ENCODE data around the gene C16orf95. TPM values are rescaled to one million over a fixed set of nuclear protein-coding genes. Genes with fewer than 3 reads are reported as not detected.

The C16orf95 gene
- total and polyA plus RNA-seq, 2 of the 4 experiments (the other 2 are of a cell fraction), result 2.0 to 4.7 TPM

GRCh38 chr16:87271256-87271655 lies 45.9 kb downstream of the C16orf95 start:
- no peak overlapping the region for H2BK15ac ChIP-seq (ENCODE audit: low read depth, low read length)
- dilution Hi-C loops (cut with HindIII; ENCODE audit: low sequenced_read_pairs, unreplicated experiment), result no loop called here
- H3K4ac ChIP-seq (ENCODE audit: low read depth, low read length), result no peak overlapping the region
- H2AFZ ChIP-seq (replicated peaks; ENCODE audit: low read length, poor library complexity), result no peak overlapping the region
- H3K27ac ChIP-seq (ENCODE audit: insufficient read depth, low read length), result no peak overlapping the region
- no peaks in the 10 kb centered on the region for H3K9me1 ChIP-seq (ENCODE audit: insufficient read depth, low read length)
- ATAC-seq (ENCODE audit: low read depth), result no peak
- no peaks in the 10 kb centered on the region; the same call in 1 of the 2 replicates for H4K20me1 ChIP-seq (ENCODE audit: insufficient read depth, low read length)
- in situ Hi-C loops (cut with MboI; ENCODE audit: low sequenced_read_pairs), result loop anchor here (10.0 kb wide), 1 partner anchor 196 kb away; no protein-coding TSS in a partner anchor
- H3K4me2 ChIP-seq (ENCODE audit: low read depth, low read length), result no peak overlapping the region
- H2AK9ac ChIP-seq (replicated peaks; ENCODE audit: low read depth, low read length, poor library complexity), result no peak overlapping the region
- no peak overlapping the region for H2BK20ac ChIP-seq (ENCODE audit: low read depth, low read length)
- no peak overlapping the region for H4K5ac ChIP-seq (ENCODE audit: low read depth, low read length)
- no peak for DNase-seq
- no peaks in the 10 kb centered on the region for H3K9me3 ChIP-seq (ENCODE audit: control insufficient read depth, insufficient read depth, low read length)
- no peak overlapping the region for H2BK120ac ChIP-seq (ENCODE audit: low read depth, low read length)
- no peak overlapping the region for H3K18ac ChIP-seq (ENCODE audit: low read depth, low read length)
- no peak overlapping the region for H4K91ac ChIP-seq (ENCODE audit: insufficient read depth, low read depth, low read length)
- no peaks in the 10 kb centered on the region for H3K36me3 ChIP-seq (ENCODE audit: control insufficient read depth, insufficient read depth, low read length)
- no peak overlapping the region for H3K56ac ChIP-seq (ENCODE audit: extremely low read depth, insufficient read depth, low read length)
- no peak overlapping the region for H4K8ac ChIP-seq (ENCODE audit: low read depth in 2 of 2, low read length in 2 of 2)
- no peak overlapping the region for H3K4me3 ChIP-seq (ENCODE audit: insufficient read depth, low read depth, low read length)
- H3K23ac ChIP-seq (ENCODE audit: low read depth, low read length), result no peak overlapping the region
- H2AK5ac ChIP-seq (ENCODE audit: low read depth, low read length), result no peak overlapping the region
- intact Hi-C loops (cut with micrococcal nuclease), result no loop called here
- H3K14ac ChIP-seq (replicated peaks; ENCODE audit: low read depth, low read length), result no peak overlapping the region
- H3K9ac ChIP-seq (ENCODE audit: low read depth, low read length), result no peak overlapping the region
- CTCF ChIA-PET, result no interaction called here
- no peaks in the 10 kb centered on the region for H3K79me1 ChIP-seq (ENCODE audit: low read depth in 1 of 2, low read length in 2 of 2)
- 94% methylated on average over 6 of the region's 11 CpGs; no CpG with 5 or more reads in 1 of the 2 experiments for WGBS, 2 experiments (ENCODE audit: extremely low coverage in 2 of 2, insufficient read length in 1 of 2)
- no peak overlapping the region for H2BK5ac ChIP-seq (ENCODE audit: low read depth, low read length, poor library complexity, severe bottlenecking)
- POLR2A ChIA-PET (ENCODE audit: unreplicated experiment), result no interaction called here
- H3K4me1 ChIP-seq (ENCODE audit: control insufficient read depth, insufficient read depth, low read length), result no peaks in the 10 kb centered on the region; the same call in 1 of the 2 replicates
- no TSS peak for BruUV-seq (replicated peaks)
- peaks cover 22% of the 10 kb centered on the region for H3K27me3 ChIP-seq (ENCODE audit: control insufficient read depth, insufficient read depth, low read length)
- no peak for TF ChIP-seq POLR2A (IDR thresholded peaks at IDR 0.05; ENCODE audit: low read depth, low read length)
- TF ChIP-seq RAD21 (IDR thresholded peaks at IDR 0.05; ENCODE audit: low read length), result no peak
- no peak for TF ChIP-seq MAFK (IDR thresholded peaks at IDR 0.05; ENCODE audit: low read depth, low read length)
- TF ChIP-seq SMC3 (IDR thresholded peaks at IDR 0.05; ENCODE audit: low read depth, low read length), result no peak
- TF ChIP-seq CHD1 (IDR thresholded peaks at IDR 0.05; ENCODE audit: low read depth, low read length), result no peak
- no peak for TF ChIP-seq MXI1 (IDR thresholded peaks at IDR 0.05; ENCODE audit: borderline replicate concordance, low read depth, low read length)
- TF ChIP-seq BHLHE40 (IDR thresholded peaks at IDR 0.05; ENCODE audit: low read depth, low read length), result no peak
- TF ChIP-seq RCOR1 (IDR thresholded peaks at IDR 0.05; ENCODE audit: insufficient replicate concordance, low read length), result no peak
- no peak for TF ChIP-seq MAZ (IDR thresholded peaks at IDR 0.05; ENCODE audit: borderline replicate concordance, low read depth, low read length)
- TF ChIP-seq USF2 (IDR thresholded peaks at IDR 0.05; ENCODE audit: low read depth, low read length), result no peak
- no peak for TF ChIP-seq CEBPB (IDR thresholded peaks at IDR 0.05; ENCODE audit: low read depth, low read length)
- TF ChIP-seq, protein P1, sequence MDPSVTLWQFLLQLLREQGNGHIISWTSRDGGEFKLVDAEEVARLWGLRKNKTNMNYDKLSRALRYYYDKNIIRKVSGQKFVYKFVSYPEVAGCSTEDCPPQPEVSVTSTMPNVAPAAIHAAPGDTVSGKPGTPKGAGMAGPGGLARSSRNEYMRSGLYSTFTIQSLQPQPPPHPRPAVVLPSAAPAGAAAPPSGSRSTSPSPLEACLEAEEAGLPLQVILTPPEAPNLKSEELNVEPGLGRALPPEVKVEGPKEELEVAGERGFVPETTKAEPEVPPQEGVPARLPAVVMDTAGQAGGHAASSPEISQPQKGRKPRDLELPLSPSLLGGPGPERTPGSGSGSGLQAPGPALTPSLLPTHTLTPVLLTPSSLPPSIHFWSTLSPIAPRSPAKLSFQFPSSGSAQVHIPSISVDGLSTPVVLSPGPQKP (IDR thresholded peaks at IDR 0.05; ENCODE audit: borderline replicate concordance, low read depth, low read length), result no peak
- no peak for TF ChIP-seq FOS (IDR thresholded peaks at IDR 0.05; ENCODE audit: low read depth, low read length)
- TF ChIP-seq NFE2L2 (IDR thresholded peaks at IDR 0.05; ENCODE audit: low read depth, low read length), result no peak
- no peak for TF ChIP-seq CTCF (conservative IDR thresholded peaks at IDR 0.05; ENCODE audit: low read depth, low read length)
- no peak for TF ChIP-seq RFX5 (IDR thresholded peaks at IDR 0.05; ENCODE audit: low read depth, low read length)

All from IMR-90 (cell line).